ENCODE results near the gene BCL7A. TPM values are rescaled to one million over a fixed set of nuclear protein-coding genes. Genes with fewer than 3 reads are reported as not detected.

The BCL7A gene
- total and polyA plus RNA-seq, 9 of the 15 experiments (the other 6 are each of a cell fraction or from before 2014, with no cell fraction given), result 0.25 to 21.9 (median 14.9) TPM

- TF ChIP-seq, protein P1, sequence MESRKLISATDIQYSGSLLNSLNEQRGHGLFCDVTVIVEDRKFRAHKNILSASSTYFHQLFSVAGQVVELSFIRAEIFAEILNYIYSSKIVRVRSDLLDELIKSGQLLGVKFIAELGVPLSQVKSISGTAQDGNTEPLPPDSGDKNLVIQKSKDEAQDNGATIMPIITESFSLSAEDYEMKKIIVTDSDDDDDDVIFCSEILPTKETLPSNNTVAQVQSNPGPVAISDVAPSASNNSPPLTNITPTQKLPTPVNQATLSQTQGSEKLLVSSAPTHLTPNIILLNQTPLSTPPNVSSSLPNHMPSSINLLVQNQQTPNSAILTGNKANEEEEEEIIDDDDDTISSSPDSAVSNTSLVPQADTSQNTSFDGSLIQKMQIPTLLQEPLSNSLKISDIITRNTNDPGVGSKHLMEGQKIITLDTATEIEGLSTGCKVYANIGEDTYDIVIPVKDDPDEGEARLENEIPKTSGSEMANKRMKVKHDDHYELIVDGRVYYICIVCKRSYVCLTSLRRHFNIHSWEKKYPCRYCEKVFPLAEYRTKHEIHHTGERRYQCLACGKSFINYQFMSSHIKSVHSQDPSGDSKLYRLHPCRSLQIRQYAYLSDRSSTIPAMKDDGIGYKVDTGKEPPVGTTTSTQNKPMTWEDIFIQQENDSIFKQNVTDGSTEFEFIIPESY (CRISPR knock-in tag; IDR thresholded peaks at IDR 0.05), result peak; percentile 35; the same call in 1 of the 2 replicates
Measured at GRCh38 chr12:122026706-122027333, 5.1 kb downstream of the BCL7A start (continued).

GRCh38 chr12:122028165-122028904, 6.7 kb downstream of the BCL7A start:
- no peak overlapping the region for H2AFZ ChIP-seq (ENCODE audit: low read depth, low read length)
- no peak overlapping the region for H3K4me3 ChIP-seq
- ATAC-seq (no peak), FAIRE-seq (no peak), DNase-seq (ENCODE audit: extremely low read depth in 1 of 4, low spot score in 3 of 4) (no peak)
- H3K36me3 ChIP-seq (ENCODE audit: control insufficient read depth, insufficient read depth, low read length), result peaks cover 12% of the 10 kb centered on the region; the same call in 1 of the 3 replicates
- POLR2A ChIA-PET, result interaction anchor here (0.9 to 2.0 kb wide), 4 partner anchors 11 to 39 kb away, joined by 3 to 4 read pairs (median 4); no protein-coding TSS in a partner anchor
- intact Hi-C loops (cut with micrococcal nuclease), result no loop called here
- H3K9me3 ChIP-seq (replicated peaks; ENCODE audit: control insufficient read depth, insufficient read depth, low read depth, low read length), result no peaks in the 10 kb centered on the region
- H3K27me3 ChIP-seq (ENCODE audit: control insufficient read depth in 2 of 2, insufficient read depth in 2 of 2, low read length in 2 of 2), result no peaks in the 10 kb centered on the region
- no peak overlapping the region for H3K27ac ChIP-seq (ENCODE audit: extremely low read depth, low read depth, low read length)
- H3K4me1 ChIP-seq (replicated peaks in 1 of 2; ENCODE audit: control insufficient read depth in 2 of 2, insufficient read depth in 2 of 2, low read length in 2 of 2), result peaks cover 9 to 50% of the 10 kb centered on the region in 2 experiments
- CTCF ChIA-PET (ENCODE audit: low intra/inter-chr PET ratio), result no interaction called here
- peaks cover 9% of the 10 kb centered on the region; the same call in 1 of the 2 replicates for H4K20me1 ChIP-seq (replicated peaks; ENCODE audit: control insufficient read depth, insufficient read depth, low read length)
- peak overlapping the region in 1 of 2 experiments; percentile 73; a peak in 2 of 4 replicates for H3K9ac ChIP-seq (ENCODE audit: insufficient read depth in 1 of 2, low read depth in 2 of 2, low read length in 2 of 2)
- H3K4me2 ChIP-seq (ENCODE audit: insufficient read depth, low read length), result no peak overlapping the region
- 77% methylated on average over 12 of the region's 12 CpGs for WGBS (ENCODE audit: insufficient coverage, low coverage, missing lambda C conversion rate)
- BruUV-seq (replicated peaks), result no TSS peak
- H3K9me1 ChIP-seq (ENCODE audit: control insufficient read depth, insufficient read depth, low read length), result peaks cover 8% of the 10 kb centered on the region
- peaks cover 85% of the 10 kb centered on the region for H3K79me2 ChIP-seq (ENCODE audit: control insufficient read depth, insufficient read depth, low read length)
- in situ Hi-C loops (cut with MboI), result no loop called here
- TF ChIP-seq ETV1 (tag; conservative IDR thresholded peaks at IDR 0.05; ENCODE audit: low read depth), result no peak
- TF ChIP-seq BCOR (IDR thresholded peaks at IDR 0.05), result no peak
- TF ChIP-seq, protein P2, sequence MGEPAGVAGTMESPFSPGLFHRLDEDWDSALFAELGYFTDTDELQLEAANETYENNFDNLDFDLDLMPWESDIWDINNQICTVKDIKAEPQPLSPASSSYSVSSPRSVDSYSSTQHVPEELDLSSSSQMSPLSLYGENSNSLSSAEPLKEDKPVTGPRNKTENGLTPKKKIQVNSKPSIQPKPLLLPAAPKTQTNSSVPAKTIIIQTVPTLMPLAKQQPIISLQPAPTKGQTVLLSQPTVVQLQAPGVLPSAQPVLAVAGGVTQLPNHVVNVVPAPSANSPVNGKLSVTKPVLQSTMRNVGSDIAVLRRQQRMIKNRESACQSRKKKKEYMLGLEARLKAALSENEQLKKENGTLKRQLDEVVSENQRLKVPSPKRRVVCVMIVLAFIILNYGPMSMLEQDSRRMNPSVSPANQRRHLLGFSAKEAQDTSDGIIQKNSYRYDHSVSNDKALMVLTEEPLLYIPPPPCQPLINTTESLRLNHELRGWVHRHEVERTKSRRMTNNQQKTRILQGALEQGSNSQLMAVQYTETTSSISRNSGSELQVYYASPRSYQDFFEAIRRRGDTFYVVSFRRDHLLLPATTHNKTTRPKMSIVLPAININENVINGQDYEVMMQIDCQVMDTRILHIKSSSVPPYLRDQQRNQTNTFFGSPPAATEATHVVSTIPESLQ (CRISPR knock-in tag; IDR thresholded peaks at IDR 0.05), result no peak
- TF ChIP-seq KAT7 (CRISPR knock-in tag; IDR thresholded peaks at IDR 0.05; ENCODE audit: borderline replicate concordance), result no peak
- TF ChIP-seq PREB (CRISPR knock-in tag; IDR thresholded peaks at IDR 0.05), result no peak
- no peak for TF ChIP-seq ARNT (IDR thresholded peaks at IDR 0.05)
- TF ChIP-seq, protein P3, sequence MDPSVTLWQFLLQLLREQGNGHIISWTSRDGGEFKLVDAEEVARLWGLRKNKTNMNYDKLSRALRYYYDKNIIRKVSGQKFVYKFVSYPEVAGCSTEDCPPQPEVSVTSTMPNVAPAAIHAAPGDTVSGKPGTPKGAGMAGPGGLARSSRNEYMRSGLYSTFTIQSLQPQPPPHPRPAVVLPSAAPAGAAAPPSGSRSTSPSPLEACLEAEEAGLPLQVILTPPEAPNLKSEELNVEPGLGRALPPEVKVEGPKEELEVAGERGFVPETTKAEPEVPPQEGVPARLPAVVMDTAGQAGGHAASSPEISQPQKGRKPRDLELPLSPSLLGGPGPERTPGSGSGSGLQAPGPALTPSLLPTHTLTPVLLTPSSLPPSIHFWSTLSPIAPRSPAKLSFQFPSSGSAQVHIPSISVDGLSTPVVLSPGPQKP (CRISPR knock-in tag; IDR thresholded peaks at IDR 0.05), result no peak
- TF ChIP-seq RCOR1 (IDR thresholded peaks at IDR 0.05; ENCODE audit: borderline replicate concordance in 1 of 2, low read depth in 2 of 2, low read length in 2 of 2), result no peak
- TF ChIP-seq ZNF146 (CRISPR knock-in tag; IDR thresholded peaks at IDR 0.05; ENCODE audit: unreplicated experiment), result no peak
- no peak for TF ChIP-seq IFI16 (CRISPR knock-in tag; IDR thresholded peaks at IDR 0.05)
- TF ChIP-seq ZNF184 (CRISPR knock-in tag; IDR thresholded peaks at IDR 0.05), result no peak
- TF ChIP-seq GTF2A2 (tag; IDR thresholded peaks at IDR 0.05), result no peak
